ENCODE data around the gene CDKN3.
"Not testable (repeated sequence)": the region's sequence is repeated elsewhere in the genome, so short reads cannot be mapped to it uniquely, and the experiment has no call there.

Gene CDKN3

GRCh38 chr14:54424479-54424901 is 27.7 kb downstream of the CDKN3 start:
- CTCF ChIA-PET = interaction anchor here (0.9 to 2.5 kb wide), 7 partner anchors 7 to 351 kb away, joined by 3 to 12 read pairs (median 6); partner anchors contain the start of gene CNIH1
- POLR2A ChIA-PET = no interaction called here
- DNase-seq (ENCODE audit: low read depth, low spot score) = no peak
- TF ChIP-seq CTCF (IDR thresholded peaks at IDR 0.05; ENCODE audit: insufficient read depth, low read length, missing control alignments) = no peak
- no peak overlapping the region for H3K4me3 ChIP-seq (ENCODE audit: low read depth, low read length)

GRCh38 chr14:54425068-54425467 is 28.3 kb downstream of the CDKN3 start:
- ChIA-PET CTCF (interaction anchor here (1.0 to 2.0 kb wide), 4 partner anchors 10 to 350 kb away, joined by 3 to 6 read pairs (median 3); partner anchors contain the start of gene CDKN3), POLR2A (no interaction called here)
- TF ChIP-seq CTCF (IDR thresholded peaks at IDR 0.05; ENCODE audit: insufficient read depth, low read length, missing control alignments) = no peak
- no peak overlapping the region for H3K4me3 ChIP-seq (ENCODE audit: low read depth, low read length)
- DNase-seq (ENCODE audit: low read depth, low spot score) = no peak

GRCh38 chr14:54425537-54426274 is 28.9 kb downstream of the CDKN3 start:
- no peak overlapping the region for H3K4me3 ChIP-seq (ENCODE audit: low read depth, low read length)
- POLR2A ChIA-PET = no interaction called here
- CTCF ChIA-PET = interaction anchor here (0.8 to 2.0 kb wide), 5 partner anchors 9 to 349 kb away, joined by 3 to 6 read pairs (median 3); partner anchors contain the start of gene CDKN3
- no peak for DNase-seq (ENCODE audit: low read depth, low spot score)
- TF ChIP-seq CTCF (IDR thresholded peaks at IDR 0.05; ENCODE audit: insufficient read depth, low read length, missing control alignments) = no peak

GRCh38 chr14:54427871-54428270 is 31.1 kb downstream of the CDKN3 start:
- TF ChIP-seq CTCF (IDR thresholded peaks at IDR 0.05; ENCODE audit: insufficient read depth, low read length, missing control alignments) = no peak
- DNase-seq (ENCODE audit: low read depth, low spot score) = no peak
- no peak overlapping the region for H3K4me3 ChIP-seq (ENCODE audit: low read depth, low read length)
- ChIA-PET POLR2A (no interaction called here), CTCF (interaction anchor here (0.9 to 2.2 kb wide), 4 partner anchors 9 to 61 kb away, joined by 3 to 10 read pairs (median 6); partner anchors contain the start of gene CNIH1)

GRCh38 chr14:54428527-54428926 is 31.7 kb downstream of the CDKN3 start:
- ChIA-PET POLR2A (no interaction called here), CTCF (interaction anchor here (0.9 to 2.2 kb wide), 4 partner anchors 8 to 13 kb away, joined by 3 to 10 read pairs (median 5); partner anchors contain the start of gene CNIH1)
- TF ChIP-seq CTCF (IDR thresholded peaks at IDR 0.05; ENCODE audit: insufficient read depth, low read length, missing control alignments) = no peak
- DNase-seq (ENCODE audit: low read depth, low spot score) = no peak
- H3K4me3 ChIP-seq (ENCODE audit: low read depth, low read length) = no peak overlapping the region

- ChIA-PET CTCF (interaction anchor here (0.7 to 2.4 kb wide), 10 partner anchors 9 to 340 kb away, joined by 3 to 7 read pairs (median 4); partner anchors contain the start of genes CDKN3 and GMFB), POLR2A (no interaction called here)
- no peak for TF ChIP-seq CTCF (IDR thresholded peaks at IDR 0.05; ENCODE audit: insufficient read depth, low read length, missing control alignments)
- no peak for DNase-seq (ENCODE audit: low read depth, low spot score)
- H3K4me3 ChIP-seq (ENCODE audit: low read depth, low read length) = no peak overlapping the region
These were observed 38.7 kb downstream of the CDKN3 start for GRCh38 chr14:54435500-54435981.

- H3K4me3 ChIP-seq (ENCODE audit: low read depth, low read length); POLR2A ChIA-PET; DNase-seq (ENCODE audit: low read depth, low spot score): not testable (repeated sequence)
- CTCF ChIA-PET = interaction anchor here (0.9 to 1.8 kb wide), 4 partner anchors 9 to 50 kb away, joined by 3 to 6 read pairs (median 3); no protein-coding TSS in a partner anchor
These were observed 41.1 kb downstream of the CDKN3 start for GRCh38 chr14:54437954-54438353.

Measured in AG04449 (cell line).